GM21786 (cell line): ENCODE results near the gene C6orf47.

Experiments
- ATAC-seq: cut with Tn5 transposase; IDR thresholded peaks from one replicate; pipeline ENCODE4 v1.9.1; 2021; ENCODE audit not compliant: unreplicated experiment

Gene C6orf47

DNA sequence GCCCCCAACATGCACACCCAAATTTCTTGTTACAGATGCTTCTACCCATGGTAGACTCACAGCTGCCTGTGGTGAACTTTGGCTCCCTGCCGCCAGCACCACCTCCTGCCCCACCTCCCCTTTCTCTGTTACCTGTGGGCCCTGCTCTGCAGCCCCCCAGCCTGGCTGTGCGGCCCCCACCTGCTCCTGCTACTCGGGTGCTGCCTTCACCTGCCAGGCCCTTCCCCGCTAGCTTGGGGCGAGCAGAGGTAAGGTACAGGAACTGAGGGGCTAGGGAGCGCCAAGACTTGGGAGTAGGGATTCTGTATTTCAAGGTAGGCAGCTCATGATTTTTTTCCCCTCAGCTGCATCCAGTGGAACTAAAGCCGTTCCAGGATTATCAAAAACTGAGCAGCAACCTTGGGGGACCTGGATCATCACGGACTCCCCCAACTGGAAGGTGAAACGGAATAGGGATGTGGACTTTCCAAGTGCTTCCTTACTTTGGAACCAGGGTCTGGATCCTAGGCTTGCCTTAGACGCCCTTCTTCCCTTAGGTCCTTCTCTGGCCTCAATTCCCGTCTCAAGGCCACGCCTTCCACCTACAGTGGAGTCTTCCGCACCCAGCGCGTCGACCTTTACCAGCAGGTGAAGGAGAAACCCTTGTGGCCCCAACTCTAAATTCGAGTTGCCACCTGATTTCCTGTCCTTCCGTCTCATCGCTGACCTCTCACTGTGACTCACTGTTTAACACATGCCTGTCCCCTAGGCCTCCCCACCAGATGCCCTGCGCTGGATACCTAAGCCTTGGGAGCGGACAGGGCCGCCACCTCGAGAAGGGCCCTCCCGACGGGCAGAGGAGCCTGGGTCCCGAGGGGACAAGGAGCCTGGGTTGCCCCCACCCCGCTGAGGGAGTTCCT lies 23.6 kb downstream of the C6orf47 start:
- no peak for ATAC-seq

DNA sequence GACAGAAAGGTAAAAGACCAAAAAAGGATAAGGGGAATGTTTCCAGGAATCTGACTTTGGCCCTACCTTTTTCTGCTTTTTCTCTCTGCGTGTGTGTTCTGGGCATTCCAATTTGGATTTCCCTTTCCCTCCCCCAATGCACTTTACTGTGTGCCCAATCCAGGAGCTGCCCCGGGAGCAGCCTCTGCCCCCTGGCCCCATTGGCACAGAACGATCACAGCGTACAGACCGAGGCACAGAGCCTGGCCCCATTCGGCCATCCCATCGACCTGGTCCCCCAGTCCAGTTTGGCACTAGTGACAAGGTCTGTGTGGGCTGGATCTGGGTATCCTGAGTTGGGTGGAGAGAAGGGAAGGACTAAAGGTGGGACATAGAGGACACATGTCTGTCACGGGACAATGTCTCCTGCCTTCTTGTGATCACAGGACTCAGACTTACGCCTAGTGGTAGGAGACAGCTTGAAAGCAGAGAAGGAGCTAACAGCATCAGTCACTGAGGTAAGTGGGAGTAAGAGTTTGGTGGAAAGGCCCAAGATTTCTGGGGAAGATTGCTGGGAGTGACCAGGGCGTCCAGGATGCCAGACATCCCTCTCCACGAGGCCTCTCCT lies 25.5 kb downstream of the C6orf47 start:
- ATAC-seq, result no peak

DNA sequence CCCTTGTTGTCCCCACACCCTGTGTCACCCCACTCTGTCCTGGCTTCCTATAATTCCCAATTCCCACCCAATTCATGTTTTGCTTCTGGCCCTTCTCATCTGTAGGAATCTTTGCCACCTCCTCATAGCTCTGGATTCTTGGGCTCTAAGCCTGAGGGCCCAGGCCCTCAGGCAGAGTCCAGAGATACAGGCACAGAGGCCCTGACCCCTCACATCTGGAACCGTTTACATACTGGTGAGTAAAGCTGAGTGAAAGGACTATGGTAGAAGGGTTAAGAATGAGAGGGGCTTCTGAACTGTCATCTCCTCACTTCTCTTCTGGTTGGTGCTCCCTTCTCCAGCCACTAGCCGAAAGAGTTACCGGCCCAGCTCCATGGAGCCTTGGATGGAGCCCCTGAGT lies 26.4 kb downstream of the C6orf47 start:
- no peak for ATAC-seq

DNA sequence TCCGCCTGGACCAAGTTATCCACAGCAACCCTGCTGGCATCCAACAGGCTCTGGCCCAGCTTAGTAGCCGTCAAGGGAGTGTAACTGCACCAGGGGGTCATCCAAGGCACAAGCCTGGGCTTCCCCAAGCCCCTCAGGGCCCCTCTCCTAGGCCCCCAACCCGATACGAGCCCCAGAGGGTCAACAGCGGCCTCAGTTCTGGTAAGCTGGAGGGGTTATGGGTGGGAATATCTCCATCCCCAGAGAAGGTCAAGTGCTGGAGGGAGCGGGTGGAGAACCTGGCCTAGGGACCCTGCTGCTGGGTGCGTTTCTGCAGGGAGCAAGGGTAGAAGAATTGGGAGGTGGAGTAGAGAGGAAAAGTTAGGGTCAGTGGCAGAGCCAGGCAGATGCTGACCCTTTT lies 27.1 kb downstream of the C6orf47 start:
- ATAC-seq, result no peak

DNA sequence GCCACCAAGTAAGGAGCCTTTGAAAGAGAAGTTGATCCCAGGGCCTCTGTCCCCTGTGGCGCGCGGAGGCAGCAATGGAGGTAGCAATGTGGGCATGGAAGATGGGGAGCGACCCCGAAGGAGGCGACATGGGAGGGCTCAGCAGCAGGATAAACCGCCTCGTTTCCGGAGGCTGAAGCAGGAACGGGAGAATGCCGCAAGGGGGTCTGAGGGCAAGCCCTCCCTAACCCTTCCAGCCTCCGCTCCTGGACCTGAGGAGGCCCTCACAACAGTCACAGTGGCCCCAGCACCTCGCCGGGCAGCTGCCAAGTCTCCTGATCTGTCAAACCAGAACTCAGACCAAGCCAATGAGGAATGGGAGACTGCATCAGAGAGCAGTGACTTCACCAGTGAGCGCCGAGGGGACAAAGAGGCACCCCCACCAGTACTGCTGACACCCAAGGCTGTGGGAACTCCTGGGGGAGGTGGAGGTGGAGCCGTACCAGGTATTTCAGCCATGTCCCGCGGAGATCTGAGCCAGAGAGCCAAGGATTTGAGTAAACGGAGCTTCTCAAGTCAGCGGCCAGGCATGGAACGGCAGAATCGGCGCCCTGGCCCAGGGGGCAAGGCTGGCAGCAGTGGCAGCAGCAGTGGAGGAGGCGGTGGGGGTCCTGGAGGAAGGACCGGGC lies 28.2 kb downstream of the C6orf47 start:
- ATAC-seq, result no peak

DNA sequence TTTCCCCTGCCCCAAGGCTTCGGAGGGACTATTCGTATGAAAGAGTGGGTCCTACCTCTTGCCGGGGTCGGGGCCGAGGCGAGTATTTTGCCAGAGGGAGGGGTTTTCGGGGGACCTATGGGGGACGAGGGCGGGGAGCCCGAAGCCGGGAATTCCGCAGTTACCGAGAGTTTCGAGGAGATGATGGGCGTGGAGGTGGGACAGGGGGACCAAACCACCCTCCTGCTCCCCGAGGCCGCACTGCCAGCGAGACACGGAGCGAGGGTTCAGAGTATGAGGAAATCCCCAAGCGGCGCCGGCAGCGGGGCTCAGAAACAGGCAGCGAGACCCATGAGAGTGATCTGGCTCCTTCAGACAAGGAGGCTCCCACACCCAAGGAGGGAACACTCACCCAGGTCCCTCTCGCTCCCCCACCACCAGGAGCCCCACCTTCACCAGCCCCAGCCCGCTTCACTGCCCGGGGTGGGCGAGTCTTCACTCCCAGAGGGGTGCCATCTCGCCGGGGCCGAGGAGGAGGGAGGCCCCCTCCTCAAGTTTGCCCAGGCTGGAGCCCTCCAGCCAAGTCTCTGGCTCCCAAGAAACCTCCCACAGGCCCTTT lies 28.8 kb downstream of the C6orf47 start:
- ATAC-seq, result no peak

DNA sequence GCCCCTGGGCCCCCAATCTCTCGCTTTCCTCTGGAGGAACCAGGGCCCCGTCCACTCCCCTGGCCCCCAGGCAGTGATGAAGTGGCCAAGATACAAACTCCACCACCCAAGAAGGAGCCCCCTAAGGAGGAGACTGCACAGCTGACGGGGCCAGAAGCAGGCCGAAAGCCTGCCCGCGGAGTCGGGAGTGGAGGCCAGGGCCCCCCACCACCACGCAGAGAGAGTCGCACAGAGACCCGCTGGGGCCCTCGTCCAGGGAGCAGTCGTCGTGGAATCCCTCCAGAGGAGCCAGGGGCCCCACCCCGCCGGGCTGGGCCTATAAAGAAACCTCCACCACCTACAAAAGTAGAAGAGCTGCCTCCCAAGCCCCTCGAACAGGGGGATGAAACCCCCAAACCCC lies 29.4 kb downstream of the C6orf47 start:
- no peak for ATAC-seq

DNA sequence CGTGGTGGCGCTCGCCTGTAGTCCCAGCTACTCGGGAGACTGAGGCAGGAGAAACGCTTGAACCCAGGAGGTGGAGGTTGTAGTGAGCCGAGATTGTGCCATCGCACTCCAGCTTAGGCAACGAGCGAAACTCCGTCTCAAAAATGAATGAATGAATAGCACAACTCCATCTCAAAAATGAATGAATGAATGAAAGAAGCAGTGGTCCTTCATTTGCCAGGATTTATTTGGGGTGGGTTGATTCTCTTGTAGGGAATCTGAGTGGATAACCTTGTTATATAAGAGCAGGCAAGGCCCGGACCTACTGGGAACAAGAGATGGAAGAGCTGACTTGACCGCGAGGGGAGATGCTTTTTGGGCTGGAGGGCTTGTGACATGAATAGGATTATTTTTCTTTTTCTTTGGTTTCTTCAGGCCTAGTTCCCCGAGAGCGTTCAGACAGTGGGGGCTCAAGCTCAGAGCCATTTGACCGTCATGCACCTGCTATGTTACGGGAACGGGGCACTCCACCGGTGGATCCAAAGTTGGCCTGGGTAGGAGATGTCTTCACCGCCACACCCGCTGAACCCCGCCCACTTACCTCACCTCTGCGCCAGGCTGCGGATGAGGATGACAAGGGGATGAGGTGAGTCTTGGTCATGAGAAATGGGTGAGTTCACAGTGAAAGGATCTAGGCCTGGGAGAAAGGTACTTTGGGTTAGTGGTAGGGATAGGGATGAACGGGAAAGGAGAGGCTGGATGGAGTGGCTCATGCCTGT lies 30.2 kb downstream of the C6orf47 start:
- no peak for ATAC-seq

DNA sequence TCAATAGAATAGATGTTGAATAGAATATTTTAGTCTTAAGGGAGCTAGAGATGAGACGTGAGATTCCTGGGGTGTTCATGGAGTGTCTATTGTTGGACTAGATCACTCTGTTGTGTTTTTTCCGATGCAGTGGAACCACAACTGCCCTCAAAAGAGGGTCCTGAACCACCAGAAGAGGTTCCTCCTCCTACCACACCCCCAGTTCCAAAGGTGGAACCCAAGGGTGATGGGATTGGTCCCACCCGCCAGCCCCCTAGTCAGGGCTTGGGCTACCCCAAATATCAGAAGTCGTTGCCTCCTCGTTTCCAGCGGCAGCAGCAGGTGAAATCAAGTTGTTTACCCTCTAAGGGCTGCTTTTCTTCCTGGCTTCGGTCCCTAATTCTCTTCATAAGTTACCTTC lies 31.6 kb downstream of the C6orf47 start:
- no peak for ATAC-seq

DNA sequence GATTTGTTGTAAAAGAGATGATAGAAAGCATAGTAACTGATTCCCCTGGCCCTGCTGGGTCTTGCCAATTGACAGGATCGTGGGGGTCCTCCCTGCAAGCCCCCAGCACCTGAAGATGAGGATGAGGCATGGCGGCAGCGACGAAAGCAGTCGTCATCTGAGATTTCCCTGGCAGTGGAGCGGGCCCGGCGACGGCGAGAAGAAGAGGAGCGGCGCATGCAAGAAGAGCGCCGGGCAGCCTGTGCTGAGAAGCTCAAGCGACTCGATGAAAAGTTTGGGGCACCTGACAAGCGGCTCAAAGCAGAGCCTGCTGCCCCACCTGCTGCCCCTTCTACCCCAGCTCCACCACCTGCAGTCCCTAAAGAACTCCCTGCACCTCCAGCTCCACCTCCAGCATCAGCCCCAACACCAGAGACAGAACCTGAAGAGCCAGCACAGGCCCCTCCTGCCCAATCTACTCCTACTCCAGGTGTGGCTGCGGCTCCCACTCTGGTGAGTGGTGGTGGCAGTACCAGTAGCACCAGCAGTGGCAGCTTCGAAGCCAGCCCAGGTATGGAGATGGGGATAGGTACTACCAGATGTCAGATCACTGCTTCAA lies 32.8 kb downstream of the C6orf47 start:
- ATAC-seq, result no peak

DNA sequence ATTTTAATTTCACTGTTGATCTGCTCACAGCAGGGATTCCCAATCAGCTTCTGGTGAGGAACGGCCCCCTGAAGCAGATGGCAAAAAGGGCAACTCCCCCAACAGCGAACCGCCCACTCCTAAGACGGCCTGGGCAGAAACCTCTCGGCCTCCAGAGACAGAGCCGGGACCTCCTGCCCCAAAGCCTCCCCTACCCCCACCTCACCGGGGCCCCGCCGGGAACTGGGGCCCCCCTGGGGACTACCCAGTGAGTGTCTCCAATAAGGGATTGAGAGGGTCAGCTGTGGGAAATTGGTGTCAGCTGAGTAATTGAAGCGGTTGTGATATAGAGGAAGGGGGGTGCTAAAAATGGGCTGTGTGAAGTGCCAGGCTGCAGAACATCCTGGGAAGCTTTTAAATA lies 33.6 kb downstream of the C6orf47 start:
- no peak for ATAC-seq

DNA sequence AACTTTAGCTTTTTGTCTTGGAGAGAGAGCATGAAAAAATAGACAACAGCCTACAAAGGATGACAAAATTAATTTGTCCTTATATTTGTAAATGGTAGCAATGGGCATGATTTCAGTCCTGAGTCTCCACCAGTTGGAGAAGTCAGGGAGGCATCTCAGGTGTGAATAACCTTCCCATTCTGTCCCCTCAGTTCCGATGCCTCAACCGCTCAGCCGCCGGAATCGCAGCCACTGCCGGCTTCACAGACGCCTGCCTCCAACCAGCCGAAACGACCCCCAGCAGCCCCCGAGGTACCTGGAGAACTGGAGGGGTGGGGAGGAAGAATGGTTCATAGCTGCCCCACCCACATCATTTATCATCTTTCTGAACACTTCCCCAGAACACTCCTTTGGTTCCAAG lies 36.5 kb downstream of the C6orf47 start:
- ATAC-seq, result no peak

DNA sequence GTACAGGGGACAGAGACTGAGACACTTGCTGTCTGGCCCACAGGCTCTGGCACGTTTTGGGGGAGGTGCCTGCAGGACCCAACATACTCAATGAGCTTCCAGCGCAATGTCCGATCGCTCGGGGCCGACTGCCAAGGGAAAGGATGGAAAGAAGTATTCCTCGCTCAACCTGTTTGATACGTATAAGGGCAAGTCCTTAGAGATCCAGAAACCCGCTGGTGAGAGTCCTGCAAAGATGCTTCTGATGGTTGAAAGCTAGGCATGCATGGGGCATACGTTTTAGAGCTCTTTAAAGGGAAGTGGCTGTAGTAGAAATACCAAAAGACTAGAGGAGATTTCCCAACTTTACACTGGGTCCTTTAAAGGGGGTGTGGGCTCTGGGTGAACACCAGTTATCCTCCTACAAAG lies 37.9 kb downstream of the C6orf47 start:
- ATAC-seq, result no peak

DNA sequence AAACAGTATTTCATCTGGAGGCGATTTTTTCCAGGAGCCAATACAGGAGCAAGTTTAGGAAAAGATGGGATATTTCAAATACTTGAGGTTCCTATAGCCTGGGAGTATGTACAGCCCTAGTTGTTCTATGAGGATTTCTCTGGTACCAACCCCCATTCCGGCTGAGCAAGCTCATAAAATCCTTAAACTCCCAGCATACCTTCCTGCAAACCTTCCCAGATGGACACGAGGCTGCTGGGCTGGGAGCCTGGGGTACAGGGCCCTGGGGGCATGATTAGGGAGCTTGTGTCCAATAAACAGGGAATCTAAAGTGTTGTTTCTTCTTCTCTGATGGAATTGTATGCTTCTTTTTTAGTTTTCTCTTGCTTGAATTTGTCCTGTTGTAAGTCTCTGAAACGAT lies 38.6 kb downstream of the C6orf47 start:
- ATAC-seq, result no peak

DNA sequence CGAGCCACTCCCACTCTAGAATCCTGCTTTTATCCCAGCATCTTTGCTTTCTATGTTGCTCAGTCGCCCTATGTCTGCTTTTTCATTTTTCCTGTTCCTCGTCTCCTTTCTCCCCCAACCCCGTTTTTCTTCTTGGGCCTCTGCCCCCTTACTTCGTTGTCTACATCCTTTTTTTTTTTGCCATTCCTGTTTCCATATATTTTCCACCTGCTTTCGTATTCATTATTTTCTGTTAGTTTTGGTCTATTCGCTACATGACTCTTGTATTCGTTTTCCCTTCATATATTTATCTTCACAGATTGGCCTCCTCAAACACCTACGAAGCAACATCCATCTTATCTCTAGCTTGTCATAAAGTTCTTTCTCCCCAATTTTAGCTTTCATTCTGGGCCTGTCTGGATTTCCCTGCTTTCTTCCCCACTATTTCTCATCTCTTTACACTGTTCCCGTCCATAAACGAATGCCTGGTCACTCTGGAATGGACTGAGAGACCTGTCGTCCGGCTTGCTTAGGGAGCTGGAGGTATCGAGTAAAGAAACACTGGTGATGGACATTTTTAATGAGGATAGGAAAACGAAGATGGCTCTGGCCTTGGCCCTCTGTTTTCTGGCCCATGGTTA lies 39.1 kb downstream of the C6orf47 start:
- no peak for ATAC-seq

DNA sequence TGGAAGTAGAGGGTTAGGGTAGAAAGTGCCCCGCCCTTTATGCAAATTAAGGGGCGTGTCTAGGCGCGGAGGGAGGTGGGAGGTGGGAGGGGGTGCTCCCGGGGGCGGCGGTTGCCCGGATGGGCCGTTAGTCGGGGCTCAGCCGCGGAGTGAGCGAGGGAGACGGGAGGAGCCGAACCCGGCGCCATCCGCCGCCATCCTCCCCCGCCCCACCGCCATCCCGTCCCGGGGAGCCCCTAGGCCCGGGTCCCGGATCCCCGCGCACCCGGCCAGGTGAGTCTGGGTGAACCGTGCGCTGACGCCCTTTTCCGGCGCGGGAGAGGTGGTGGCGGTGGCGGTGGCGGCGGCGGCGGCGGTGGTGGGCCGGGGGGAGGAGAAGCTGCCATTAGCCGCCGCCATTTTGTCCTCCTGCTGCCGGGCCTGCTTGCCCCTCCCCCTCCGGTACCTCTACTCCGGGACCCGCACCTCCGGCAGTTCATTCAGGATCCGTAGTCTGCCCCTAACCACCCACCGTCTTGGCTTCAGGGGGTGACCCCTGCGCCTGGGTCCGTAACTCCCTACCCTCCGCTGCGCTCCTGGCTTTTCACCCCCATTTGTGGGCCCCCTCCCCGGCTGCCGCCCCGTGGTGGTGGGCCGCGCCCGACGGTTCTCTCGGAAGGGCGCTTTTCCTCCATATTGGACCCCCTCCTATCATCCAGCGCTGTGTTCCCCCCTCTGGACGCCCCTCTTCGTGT lies 39.8 kb downstream of the C6orf47 start, which contains the start of gene PRRC2A:
Gene PRRC2A, plus strand, starts transcription at position 130 of the 734 bp plus-strand sequence. CDS start 2,075 bp downstream, outside the sequence.
- ATAC-seq, result peak; percentile 22

DNA sequence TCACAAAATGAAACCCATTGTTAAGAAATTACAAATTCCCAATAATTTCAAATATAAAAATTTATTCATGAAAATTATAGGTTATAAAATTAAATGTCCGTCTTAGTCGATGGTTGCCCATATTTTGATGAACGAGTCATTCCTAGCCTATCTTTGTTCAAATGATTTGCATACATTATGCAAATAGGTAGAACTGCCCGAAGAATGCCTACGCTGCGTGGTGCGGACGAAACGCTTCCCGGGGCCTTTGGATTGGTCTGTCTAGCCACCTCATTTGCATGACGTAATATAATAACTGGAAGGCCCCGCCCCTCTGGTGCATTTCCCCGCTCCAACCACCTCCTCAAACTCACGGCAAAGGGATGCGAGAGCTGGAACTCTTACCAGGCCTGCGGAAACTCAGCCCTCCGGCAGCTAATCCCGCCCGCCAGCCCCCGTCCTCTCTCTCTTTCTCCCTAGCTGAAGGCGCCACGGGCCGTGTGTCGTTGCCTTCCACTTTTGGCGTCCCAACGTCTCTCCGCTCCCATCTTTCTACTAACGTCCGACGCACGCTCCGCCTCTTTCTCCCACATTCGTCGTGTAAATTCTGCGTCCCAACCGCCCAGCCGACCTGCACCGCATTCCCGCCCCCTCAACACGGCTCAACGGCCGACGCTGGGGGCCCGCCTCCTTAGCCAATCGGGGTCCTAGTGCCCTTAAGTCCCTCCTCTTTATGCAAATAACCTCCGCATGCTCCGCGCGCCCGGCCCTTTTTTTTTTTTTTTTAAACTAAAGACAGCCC lies 40.6 kb downstream of the C6orf47 start:
- peak; percentile 82 for ATAC-seq

DNA sequence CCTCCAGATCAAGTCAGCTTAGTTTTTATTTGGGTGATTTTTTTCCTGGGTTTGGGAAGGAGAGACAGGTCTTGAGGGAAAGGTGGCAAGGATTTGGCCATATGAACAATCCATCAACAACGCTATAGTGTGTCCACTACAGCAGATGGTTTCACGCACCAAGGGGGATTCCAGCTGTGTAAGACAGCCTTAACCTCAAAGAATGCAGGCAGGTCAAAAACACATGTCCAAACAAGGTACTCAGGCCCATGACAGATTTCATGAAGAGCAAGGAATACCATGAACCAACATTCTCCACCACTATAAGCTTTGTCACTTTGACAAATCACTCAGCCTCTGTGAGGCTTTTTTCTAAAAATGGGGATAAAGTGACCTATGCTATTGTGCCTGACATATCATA lies 43.6 kb downstream of the C6orf47 start:
- ATAC-seq, result no peak
